Measurements from ENCODE around the gene IPP.
"Not testable (repeated sequence)": the region's sequence is repeated elsewhere in the genome, so short reads cannot be mapped to it uniquely, and the experiment has no call there.

IPP gene

DNA sequence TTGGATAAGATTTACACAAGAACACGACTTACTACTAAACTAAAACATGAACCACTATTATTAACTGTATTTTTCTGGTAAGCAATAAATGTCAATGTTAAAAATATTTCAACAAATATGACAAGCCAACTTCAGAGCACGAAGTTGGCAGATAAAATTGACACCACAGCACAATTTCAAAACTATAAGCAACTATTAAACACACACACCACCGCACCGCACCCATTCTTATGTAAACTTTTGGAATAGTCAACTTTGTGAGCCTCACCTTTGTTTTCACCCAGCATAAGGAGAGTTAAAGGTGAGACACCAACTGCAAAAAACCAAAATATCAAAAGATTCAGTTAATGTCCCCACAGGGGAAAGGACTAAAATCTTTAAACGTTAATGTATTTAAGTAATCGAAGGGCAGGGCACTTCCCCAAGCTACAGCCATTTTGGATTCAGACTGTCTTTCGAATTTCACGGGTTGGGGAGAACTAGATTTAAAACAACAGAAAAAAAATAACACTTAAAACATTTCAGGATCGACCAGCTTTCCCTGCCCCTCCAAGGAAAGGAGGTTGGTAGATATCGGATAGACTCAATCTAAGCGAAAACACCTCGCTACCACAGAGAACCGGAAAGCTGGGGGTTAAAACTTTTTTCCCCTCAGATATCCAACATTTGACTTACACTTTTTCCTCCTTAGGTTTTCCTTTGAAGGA lies 65.0 kb downstream of the IPP start:
- DNase-seq (ENCODE audit: low read depth in 3 of 3, low spot score in 1 of 3) = no peak

DNA sequence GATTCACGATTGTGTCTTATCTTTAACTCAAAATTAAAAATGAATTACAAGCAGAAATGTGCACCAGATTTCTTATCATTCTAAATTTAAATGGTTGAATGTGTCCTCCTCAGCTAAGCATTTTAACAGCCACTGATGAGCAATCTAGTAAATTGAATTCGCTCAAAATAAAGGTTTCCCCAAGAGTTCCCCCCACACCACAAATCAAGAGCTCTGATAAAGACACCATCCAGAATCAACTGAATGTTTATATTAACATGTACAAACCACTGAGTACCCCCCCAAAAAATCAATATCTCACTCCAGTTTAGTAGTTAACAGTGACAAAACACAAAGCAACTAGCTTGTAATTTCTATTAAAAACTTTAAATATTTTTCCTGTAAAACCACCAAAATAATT lies 66.1 kb downstream of the IPP start:
- DNase-seq (ENCODE audit: low read depth in 3 of 3, low spot score in 1 of 3) = no peak

DNA sequence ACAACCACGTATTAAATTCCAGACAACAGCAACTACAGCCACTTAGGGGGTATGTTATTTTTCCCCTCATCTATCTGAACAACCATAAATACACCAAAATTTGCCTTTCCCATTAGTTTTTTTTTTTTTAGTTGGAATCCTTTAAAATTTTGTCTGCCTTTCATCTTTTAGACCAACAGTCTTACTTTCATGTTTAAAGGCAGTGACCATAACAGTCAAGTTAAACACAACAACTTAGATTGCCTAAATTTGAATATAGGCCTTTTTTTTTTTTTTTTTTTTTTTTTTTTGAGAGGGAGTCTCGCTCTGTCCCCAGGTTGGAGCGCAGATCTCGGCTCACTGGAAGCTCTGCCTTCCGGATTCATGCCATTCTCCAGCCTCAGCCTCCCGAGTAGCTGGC lies 67.5 kb downstream of the IPP start:
- no peak for DNase-seq (ENCODE audit: low read depth in 3 of 3, low spot score in 1 of 3)

DNA sequence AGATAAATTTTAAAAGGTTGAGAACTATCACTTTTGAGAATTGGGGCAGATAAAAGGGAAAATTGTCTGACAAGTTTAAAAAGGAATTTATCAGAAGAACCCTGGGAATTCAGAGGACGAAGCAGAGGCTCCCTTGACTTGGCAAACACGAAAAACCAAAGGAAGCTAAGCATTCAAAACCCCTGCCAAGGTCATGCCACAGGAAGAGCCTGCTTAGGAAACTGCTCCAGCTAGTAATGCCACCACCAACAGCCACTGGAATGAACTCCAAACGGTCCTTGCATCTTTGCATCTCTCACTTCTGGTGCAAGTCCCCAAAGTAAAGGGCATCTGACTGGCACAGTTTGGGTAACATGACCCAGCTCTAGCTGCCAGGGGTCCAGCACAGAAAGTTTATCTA lies 71.3 kb downstream of the IPP start:
- no peak for DNase-seq (ENCODE audit: low read depth in 3 of 3, low spot score in 1 of 3)

DNA sequence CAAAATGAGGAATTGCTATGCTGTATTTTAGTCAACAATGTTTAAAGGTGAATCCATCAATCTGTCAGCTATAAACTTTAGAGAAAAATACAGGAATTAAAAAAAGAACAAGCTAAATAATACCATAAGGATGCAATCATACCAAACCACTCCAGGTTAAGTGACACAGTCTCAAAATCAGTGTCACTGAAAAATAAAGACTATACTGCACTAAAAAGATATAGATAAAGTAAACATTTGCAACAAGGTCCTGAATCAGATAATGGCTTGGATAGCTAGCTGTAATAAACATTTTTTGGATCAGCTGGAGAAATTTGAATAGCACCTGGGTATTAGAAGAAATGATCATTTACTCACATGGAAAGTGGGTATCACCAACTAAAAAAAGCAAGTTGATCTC lies 72.0 kb downstream of the IPP start:
- DNase-seq (ENCODE audit: low read depth in 3 of 3, low spot score in 1 of 3) = no peak

DNA sequence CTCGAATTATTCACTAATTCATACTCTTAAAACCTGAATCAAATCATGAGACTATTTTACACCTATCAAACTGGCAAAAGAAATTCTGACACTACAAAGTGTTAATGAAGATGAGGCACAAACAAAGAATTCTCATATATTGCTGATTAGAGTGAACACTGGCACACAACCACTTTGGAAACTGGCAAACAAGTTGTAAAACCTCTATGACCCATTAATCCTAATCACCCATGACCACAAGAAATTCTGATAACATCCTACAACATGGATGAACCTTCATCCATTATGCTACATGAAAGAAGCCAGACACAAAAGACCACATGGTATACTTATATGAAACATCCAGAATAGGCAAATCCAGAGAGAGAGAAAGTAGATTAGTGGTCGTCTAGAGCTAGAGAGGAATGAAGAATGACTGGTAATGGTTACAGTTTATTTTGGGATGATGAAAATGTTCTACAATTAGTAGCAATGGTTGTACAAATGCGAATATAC lies 72.7 kb downstream of the IPP start:
- no peak for DNase-seq (ENCODE audit: low read depth in 3 of 3, low spot score in 1 of 3)

DNA sequence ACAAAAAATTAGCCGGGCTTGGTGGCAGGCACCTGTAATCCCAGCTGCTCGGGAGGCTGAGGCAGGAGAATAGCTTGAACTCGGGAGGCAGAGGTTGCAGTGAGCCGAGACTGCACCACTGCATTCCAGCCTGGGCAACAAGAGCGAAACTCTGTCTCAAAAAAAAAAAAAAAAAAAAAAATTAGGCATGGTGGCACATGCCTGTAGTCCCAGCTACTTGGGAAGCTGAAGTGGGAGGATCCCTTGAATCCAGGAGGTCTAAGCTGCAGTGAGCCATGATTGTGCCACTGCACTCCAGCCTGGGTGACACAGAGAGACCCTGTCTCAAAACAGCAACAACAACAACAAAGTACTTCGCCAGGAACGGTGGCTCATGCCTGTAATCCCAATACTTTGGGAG lies 73.9 kb downstream of the IPP start:
- DNase-seq (ENCODE audit: low read depth in 3 of 3, low spot score in 1 of 3) = not testable (repeated sequence)

DNA sequence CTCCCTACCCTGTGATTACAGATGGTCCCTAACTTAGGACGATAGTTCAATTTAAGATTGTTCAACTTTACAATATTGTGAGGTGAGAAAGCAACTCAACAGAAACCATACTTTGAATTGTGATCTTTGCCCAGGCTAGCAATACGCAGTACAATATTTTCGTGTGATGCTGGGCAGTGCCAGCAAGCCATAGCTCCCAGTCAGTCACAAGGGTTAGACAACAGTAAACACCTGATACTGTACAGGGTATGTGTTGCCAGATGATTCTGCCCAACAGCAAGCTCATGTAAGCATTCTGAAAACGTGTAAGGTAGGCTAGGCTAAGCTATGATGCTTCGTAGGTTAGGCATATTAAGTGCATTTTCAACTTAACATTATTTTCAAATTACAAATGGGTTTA lies 76.0 kb downstream of the IPP start:
- DNase-seq (ENCODE audit: low read depth in 3 of 3, low spot score in 1 of 3) = no peak

DNA sequence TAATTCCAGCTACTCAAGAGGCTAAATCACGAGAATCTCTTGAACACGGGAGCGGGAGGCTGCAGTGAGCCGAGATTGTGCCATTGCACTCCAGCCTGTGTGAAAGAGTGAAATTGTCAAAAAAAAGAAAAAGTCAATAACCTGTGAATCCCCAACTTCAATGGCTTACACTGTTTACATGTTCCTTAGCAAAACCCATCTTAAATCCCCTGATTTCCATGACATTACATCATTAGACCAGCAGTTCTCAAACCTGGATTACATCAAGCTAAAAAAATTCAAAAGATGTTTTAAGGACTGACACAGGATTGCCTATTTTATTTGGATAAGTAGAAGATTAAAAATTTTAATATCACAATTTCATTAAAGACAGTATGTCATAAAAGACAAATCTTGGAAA lies 76.5 kb downstream of the IPP start:
- DNase-seq (ENCODE audit: low read depth in 3 of 3, low spot score in 1 of 3) = no peak

DNA sequence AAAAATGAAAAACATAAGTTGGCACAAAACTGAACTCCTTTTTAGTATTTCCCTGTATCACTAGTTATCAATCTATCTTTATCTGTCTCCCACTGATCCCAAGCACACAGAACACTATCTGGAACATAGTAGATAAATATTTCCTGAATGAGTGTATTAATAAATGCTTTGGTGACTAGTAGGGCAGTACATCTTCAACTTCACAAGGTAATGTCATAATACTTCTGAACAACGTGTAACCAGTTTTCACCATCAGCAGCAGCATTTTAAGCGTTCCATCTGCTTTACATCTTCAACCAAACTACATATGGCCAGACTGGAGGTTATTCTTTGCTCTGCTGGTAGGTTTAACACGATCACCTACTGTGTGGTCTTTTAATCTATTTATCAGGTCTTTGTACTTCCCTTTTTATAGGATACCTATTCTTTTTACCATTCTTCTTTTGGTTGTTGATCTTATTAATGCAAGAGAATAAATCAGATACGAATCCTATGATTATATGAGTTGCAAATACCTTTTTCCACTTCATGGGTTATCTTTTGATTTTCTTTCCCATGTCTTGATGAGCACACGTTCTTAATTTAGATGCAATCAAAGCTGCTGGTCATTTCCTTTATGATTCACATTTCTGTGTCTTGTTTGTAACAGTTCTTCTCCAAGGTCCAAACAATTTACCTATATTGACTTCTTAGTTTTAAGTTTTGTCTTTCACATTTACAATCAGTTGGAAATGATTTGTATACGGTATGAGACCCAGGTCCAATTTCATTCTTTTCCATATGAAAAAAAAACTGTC lies 80.4 kb downstream of the IPP start:
- no peak for DNase-seq (ENCODE audit: low read depth in 3 of 3, low spot score in 1 of 3)

DNA sequence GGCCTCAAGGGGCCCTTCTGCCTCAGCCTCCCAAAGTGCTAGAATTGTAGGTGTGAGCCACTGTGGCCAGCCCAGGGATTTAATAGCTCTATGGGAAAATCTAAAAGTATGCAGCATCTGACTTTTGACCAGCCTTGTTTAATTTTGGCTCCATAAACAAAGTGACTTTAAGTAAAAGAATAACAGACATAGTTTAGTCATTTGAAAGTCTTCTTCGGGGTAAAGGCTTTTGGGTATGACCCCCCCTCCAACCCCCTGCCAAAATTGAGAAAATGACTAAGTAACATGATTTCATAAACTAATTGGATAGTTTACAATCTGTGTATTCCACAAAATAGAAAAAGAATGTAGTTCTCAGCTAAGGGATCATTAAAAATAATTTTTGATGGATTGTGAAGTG lies 81.1 kb downstream of the IPP start:
- DNase-seq (ENCODE audit: low read depth in 3 of 3, low spot score in 1 of 3) = no peak

DNA sequence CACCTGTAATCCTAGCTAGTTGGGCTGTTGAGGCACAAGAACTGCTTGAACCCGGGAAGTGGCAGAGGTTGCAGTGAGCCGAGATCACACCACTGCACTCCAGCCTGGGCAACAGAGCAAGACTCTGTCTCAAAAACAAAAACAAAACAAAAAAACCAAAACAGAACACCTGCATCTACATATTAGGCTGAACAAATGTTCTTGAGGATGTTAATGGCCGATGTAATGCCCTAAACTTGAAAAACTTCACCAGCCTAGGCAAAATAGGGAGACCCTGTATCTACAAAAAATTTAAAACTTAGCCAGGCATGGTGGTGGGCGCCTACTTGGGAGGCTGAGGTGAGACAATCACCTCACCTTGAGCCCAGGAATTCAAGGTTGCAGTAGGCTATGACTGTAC lies 81.9 kb downstream of the IPP start:
- no peak for DNase-seq (ENCODE audit: low read depth in 3 of 3, low spot score in 1 of 3)

DNA sequence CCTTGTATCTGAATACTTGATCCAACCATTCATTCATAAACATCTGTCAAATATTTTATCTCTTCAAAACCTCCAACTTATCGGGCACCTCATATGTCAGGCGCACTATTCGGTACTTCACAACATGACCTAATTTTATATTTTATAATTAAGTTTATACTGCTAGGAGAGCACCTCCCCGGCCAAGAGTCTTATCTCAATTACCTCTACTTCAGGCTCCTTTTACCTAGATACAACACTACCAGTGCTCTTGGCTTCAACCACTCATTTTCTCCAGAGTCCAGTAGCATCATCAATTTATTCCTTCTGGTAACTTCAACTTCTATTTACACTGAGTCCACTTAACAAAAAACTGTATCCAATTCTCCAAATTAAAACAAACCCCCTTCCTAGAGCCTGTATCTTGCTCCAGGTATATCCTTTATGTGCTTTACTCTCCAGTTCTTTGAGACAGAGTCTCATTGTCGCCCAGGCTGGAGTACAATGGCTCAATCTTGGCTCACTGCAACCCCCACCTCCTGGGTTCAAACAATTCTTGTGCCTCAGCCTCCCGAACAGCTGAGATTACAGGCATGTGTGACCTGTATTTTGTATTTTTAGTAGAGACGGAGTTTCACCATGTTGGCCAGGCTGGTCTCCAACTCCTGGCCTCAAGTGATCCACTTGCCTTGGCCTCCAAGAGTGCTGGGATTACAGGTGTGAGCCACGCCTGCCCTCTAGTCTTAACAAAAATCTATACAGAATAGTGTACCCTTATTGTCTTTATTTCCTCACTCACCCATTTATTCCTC lies 82.9 kb downstream of the IPP start:
- DNase-seq (ENCODE audit: low read depth in 3 of 3, low spot score in 1 of 3) = no peak

DNA sequence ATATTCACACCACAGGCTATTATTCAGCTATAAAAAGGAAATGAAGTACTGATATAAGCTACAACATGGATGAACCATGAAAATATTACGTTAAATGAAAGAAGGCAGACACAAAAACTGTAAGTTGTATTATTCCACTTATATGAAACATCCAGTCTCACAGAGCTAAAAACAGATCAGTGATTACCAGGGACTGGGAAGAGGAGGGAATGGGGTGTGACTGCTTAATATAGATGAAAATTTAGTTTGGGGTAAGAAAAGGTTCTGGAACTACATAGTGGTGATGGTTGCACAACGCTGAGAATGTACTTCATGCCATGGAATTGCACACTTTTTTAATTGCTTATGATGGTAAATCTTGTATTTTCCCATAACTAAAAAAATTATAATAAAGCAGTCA lies 83.6 kb downstream of the IPP start:
- DNase-seq (ENCODE audit: low read depth in 3 of 3, low spot score in 1 of 3) = no peak

DNA sequence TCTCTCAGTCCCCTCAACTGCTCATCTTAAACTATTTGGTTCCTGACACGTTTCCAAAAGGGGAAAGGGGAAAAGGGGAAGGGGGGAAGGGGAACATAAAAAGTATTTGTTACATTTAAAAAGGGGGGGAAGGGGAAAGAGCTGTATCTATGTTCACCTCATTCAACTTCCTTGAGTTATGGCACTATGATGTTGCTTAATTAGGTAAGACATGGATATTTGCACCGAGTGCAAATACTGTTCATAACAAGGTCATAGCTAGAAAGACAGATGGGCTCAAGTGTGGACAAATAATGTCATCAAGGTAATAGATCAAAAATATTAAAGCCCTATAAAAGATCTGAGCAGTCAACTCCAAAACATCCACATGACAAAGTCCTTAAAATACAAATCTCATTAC lies 90.1 kb downstream of the IPP start:
- DNase-seq (ENCODE audit: low read depth in 3 of 3, low spot score in 1 of 3) = no peak

DNA sequence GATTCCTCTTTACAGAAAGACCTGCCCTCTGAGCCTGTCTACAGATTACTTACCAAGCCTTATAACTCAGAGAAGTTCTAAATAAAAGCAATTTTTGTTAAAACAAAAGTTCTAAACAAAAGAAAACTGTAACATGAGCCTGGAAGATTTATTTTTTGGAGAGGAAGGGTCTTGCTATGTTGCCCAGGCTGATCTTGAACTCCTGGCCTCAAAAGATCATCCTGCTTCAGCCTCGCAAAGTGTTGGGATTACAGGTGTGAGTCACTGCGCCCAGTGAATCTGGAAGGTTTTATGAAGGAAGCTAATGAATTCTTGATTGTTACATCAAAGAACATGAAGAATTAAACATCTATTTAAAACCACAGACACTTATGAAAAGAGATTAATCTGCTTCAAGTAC lies 91.2 kb downstream of the IPP start:
- no peak for DNase-seq (ENCODE audit: low read depth in 3 of 3, low spot score in 1 of 3)

DNA sequence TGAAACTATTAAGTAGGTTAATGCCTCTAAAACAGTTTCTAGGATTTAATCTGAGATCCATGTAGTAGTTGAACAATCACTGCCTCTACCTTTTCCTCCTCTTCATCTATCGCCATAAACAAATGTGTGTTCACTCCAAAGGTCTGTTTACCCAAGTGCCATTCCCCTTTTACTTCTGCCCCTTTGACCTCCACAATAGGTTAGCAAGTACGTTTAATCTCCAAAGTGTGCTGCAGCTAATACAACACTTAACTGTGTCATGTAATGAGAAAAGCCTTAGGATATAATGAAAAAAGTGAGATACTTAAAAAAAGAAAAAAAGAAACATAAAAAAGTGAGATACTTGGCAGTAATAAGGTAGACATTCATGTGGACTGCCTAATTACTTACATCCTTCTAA lies 92.3 kb downstream of the IPP start:
- DNase-seq (ENCODE audit: low read depth in 3 of 3, low spot score in 1 of 3) = no peak

DNA sequence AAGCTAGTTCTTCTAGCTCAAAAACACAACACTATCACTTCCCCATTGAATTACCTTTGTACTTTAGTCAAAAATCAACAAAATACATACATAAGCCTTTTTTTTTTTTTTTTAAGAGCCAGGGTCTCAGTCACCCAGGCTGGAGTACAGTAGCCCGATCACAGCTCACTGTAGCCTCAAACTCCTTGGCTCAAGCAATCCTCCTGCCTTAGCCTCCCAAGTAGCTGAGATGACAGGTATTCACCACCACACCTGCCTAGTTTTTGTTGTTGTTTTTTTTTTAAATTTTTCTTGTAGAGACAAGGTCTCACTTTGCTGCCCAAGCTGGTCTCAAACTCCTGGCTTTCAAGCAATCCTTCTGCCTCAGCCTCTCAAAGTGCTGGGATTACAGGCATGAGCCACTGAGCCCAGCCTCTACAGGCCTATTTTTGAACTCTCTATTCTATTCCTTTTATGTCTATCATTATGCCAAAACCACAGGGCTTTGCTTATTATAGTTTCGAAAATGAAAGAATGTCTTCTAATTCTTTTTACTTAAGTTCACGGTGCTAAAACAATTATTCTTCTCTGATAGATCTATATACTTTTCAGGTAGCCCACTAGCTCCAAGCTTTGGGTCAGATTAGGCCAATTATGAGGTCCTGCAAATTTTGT lies 93.8 kb downstream of the IPP start:
- DNase-seq (ENCODE audit: low read depth in 3 of 3, low spot score in 1 of 3) = no peak

DNA sequence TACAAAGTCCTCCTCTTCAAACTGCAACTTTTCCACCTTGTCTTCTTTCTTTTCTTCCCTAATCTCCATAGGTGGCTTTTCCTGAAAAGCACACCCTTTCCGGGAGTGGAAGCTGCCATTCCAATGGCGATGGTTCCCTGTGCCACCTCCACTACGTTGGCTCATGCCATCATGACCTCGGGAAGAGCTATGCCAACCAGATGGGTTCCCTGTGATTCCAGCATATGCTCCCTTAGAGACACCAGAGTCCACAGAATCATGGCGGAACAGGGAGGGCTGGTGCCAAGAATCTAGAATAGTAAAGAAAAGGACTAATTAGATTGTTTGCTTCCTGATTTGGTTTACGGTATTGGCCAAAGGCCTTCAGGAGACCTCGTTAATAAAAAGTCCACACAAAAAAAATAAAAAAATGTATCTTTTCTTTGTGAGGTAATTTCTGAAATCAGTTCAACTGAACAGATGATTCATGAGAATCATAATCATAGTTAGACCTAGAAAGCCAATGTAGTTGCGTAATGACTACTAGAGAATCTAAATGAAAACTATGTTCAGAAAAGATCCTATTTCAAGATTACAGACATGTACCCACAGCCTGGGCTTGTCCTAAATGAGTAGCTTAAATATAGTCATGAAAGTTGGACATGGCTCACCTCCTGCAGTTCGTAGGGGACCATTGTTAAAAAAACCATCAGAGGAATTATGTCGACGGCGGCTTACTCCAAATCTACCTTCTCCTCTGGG lies 95.7 kb downstream of the IPP start:
- no peak for DNase-seq (ENCODE audit: low read depth in 3 of 3, low spot score in 1 of 3)

All from stimulated activated CD4-positive, alpha-beta T cell treated with anti-CD3 and anti-CD28 coated beads, TNF-alpha, amount 100 ng/mL, for 1 hour (primary cell).